ENCODE measurements around the gene DAPL1. TPM values are rescaled to one million over a fixed set of nuclear protein-coding genes. Genes with fewer than 3 reads are reported as not detected.

The DAPL1 gene
- total and polyA plus RNA-seq, 10 of the 15 experiments (the other 5 are each of a cell fraction or from before 2014, with no cell fraction given) = not detected

GRCh38 chr2:158799181-158799580 is 4.1 kb downstream of the DAPL1 start:
- in situ Hi-C loops (cut with MboI) = no loop called here
- SMC1A ChIA-PET (ENCODE audit: uncharacterized antibody, unreplicated experiment) = no interaction called here
- 40% methylated on average over 2 of the region's 2 CpGs for WGBS (ENCODE audit: insufficient coverage, insufficient replicate concordance, low lambda C conversion rate, missing lambda C conversion rate)
- TF ChIP-seq SREBF2 (IDR thresholded peaks at IDR 0.05; ENCODE audit: low read length) (no peak), ZNF687 (IDR thresholded peaks at IDR 0.05) (no peak), PRDM15 (CRISPR knock-in tag; IDR thresholded peaks at IDR 0.05) (no peak), YY1 (IDR thresholded peaks at IDR 0.05; ENCODE audit: low read depth, low read length) (no peak), SMAD1 (IDR thresholded peaks at IDR 0.05; ENCODE audit: low read depth, partially characterized antibody) (no peak), YBX1 (IDR thresholded peaks at IDR 0.05) (no peak), FOXK2 (IDR thresholded peaks at IDR 0.05) (no peak), CBX3 (IDR thresholded peaks at IDR 0.05; ENCODE audit: borderline replicate concordance, low read depth) (no peak), IRF4 (IDR thresholded peaks at IDR 0.05; ENCODE audit: low read depth, low read length) (no peak), MYC (IDR thresholded peaks at IDR 0.05; ENCODE audit: insufficient read depth, insufficient read length, insufficient replicate concordance, low read length, severe bottlenecking) (no peak), NBN (IDR thresholded peaks at IDR 0.05) (no peak), EED (IDR thresholded peaks at IDR 0.05; ENCODE audit: low read depth) (no peak), PBX3 (IDR thresholded peaks at IDR 0.05; ENCODE audit: insufficient replicate concordance, low read depth, low read length) (no peak), HDAC2 (IDR thresholded peaks at IDR 0.05) (no peak), TARDBP (IDR thresholded peaks at IDR 0.05; ENCODE audit: borderline replicate concordance) (no peak), SRF (IDR thresholded peaks at IDR 0.05; ENCODE audit: low read depth in 2 of 2, low read length in 2 of 2) (no peak), WRNIP1 (IDR thresholded peaks at IDR 0.05; ENCODE audit: borderline replicate concordance, low read depth, low read length) (no peak), HDAC6 (IDR thresholded peaks at IDR 0.05; ENCODE audit: unreplicated experiment) (no peak), RFX5 (IDR thresholded peaks at IDR 0.05; ENCODE audit: low read depth, low read length) (no peak)

More at GRCh38 chr2:158799181-158799580, 4.1 kb downstream of the DAPL1 start:
- Histone ChIP-seq H4K20me1 (ENCODE audit: control insufficient read depth, insufficient read depth) (no peaks in the 10 kb centered on the region), H3K9me3 (replicated peaks; ENCODE audit: control insufficient read depth, insufficient read depth, low read length) (no peaks in the 10 kb centered on the region), H3K4me2 (ENCODE audit: control insufficient read depth, insufficient read depth) (no peak overlapping the region), H3K36me3 (ENCODE audit: control insufficient read depth in 2 of 2, insufficient read depth in 2 of 2, low read length in 1 of 2) (no peaks in the 10 kb centered on the region), H3K27ac (ENCODE audit: control insufficient read depth, insufficient read depth) (no peak overlapping the region), H3K4me1 (ENCODE audit: control insufficient read depth, insufficient read depth, low read length) (no peaks in the 10 kb centered on the region), H3K4me3 (no peak overlapping the region), H2AFZ (ENCODE audit: control insufficient read depth, low read depth, low read length) (no peak overlapping the region), H3K79me2 (ENCODE audit: control insufficient read depth, insufficient read depth, low read length) (no peaks in the 10 kb centered on the region), H3K27me3 (replicated peaks in 1 of 2; ENCODE audit: control insufficient read depth in 2 of 2, insufficient read depth in 2 of 2, low read length in 1 of 2) (no peaks in the 10 kb centered on the region; a peak in 1 of 4 replicates), H3K9ac (ENCODE audit: control insufficient read depth, insufficient read depth, low read length) (no peak overlapping the region)
- ChIA-PET CTCF (interaction anchor here (0.7 kb wide), 1 partner anchor 393 kb away, joined by 3 read pairs; no protein-coding TSS in a partner anchor), RAD21 (ENCODE audit: unreplicated experiment) (no interaction called here), POLR2A (no interaction called here)
- intact Hi-C loops (cut with micrococcal nuclease; ENCODE audit: unreplicated experiment) = loop anchor here (10.0 kb wide), 1 partner anchor 1906 kb away; no protein-coding TSS in a partner anchor
- FAIRE-seq (no peak), DNase-seq (ENCODE audit: low read depth, low spot score) (no peak), ATAC-seq (no peak)
- BruUV-seq (replicated peaks) = no TSS peak

All from GM12878 (cell line).